ENCODE measurements around the gene PAPPA2.

GRCh38 chr1:176460544-176461336 lies 2.2 kb upstream of the PAPPA2 start:
- TF ChIP-seq CTCF (IDR thresholded peaks at IDR 0.05) (no peak), POLR2A (IDR thresholded peaks at IDR 0.05) (no peak)
